T-helper 2 cell treated with Interferon-gamma antibody and Interleukin-4, amounts not matched to agents 100 ng/mL and 5 ng/mL, for 36 hours (primary cell): ENCODE measurements around the gene PTPRN2. TPM values are rescaled to one million over a fixed set of nuclear protein-coding genes. Genes with fewer than 3 reads are reported as not detected.

Experiments
- intact Hi-C: fragments of 100-400 bp; cut with micrococcal nuclease; formaldehyde crosslinking; loops from one replicate; pipeline ENCODE4 v1.15.1; 2023
- total RNA-seq: library from RNA; stranded (reverse); gene quantifications from 2 replicates; pipeline ENCODE4 v1.2.3, GENCODE V29; 2022

The PTPRN2 gene
- total RNA-seq, 1 donor from 2014 or later: 5.1 TPM

DNA sequence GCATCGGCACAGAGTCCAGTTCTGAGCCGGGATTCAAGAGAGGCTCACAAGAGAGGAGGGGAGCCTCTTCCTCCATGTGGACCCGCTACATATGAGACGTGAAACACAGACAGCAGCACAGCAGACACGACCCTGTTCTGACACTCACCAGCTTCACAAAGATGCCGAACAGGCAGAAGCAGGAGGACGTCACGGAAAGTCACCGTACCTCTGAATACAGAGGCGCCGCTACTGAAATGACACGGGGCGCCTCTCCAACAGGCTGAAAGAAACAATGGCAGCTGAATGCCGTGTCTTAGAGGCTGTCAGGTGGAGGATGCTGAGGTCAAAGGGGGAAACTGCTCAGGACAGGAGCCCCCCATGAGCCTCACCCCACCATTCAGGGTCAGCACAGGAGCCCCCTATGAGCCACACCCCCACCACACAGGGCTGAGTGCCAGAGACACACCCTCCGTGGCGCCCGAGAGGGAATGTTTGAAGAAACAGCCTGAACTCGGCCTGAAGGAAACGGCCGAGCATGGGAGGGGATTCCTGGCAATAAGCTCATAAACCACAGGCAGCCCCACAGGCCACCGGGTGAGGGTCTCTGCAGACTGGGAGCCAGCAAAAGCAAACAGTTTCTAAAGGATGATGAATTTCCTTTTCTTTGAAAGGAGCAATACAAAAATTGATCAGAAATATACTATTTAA is 510.3 kb downstream of the PTPRN2 start:
- intact Hi-C loops: no loop called here

DNA sequence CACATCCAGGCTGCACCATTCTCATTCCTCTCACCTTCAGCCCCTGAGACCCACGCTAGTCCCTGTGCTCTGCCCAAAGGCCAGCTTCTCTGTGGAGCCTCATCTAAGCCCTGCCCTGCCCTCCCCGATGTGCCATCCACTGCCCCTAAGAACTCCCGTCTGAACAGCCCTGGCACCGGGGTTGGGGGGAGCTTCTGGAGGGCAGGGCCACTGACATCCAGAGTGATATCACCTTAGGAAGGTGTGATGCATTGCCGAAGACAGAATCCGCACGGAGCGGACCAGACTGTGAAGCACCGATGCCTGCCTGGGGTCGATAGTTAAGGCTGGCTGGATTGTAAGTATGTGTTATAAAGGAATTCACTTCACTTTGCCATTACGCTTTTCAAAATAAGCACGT is 511.0 kb downstream of the PTPRN2 start:
- intact Hi-C loops: no loop called here

DNA sequence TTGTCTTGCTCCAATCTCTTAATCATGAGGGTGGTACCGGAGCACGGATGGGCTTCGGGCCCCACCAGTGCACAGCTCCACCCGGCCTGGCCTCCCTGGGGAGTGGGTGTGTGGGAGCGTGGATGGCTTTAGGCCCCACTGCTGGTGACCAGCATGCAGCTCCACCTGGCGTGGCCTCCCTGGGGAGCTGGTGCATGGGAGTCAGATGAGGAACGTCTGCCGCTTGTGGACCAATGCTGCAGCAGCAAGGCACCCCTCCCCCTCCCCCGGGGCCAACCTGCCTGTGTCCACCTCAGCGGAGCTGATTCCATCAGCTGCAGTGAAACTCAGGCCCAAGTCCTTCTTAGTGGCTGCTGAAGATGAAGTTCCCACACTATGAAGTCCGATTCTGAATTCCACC is 511.4 kb downstream of the PTPRN2 start:
- intact Hi-C loops: no loop called here

GRCh38 chr7:158075633-158076001 is 512.0 kb downstream of the PTPRN2 start:
- intact Hi-C loops: no loop called here

- intact Hi-C loops: no loop called here
Observed at GRCh38 chr7:158074896-158075632, 512.6 kb downstream of the PTPRN2 start.

GRCh38 chr7:158073845-158074840 is 513.5 kb downstream of the PTPRN2 start:
- intact Hi-C loops: no loop called here

DNA sequence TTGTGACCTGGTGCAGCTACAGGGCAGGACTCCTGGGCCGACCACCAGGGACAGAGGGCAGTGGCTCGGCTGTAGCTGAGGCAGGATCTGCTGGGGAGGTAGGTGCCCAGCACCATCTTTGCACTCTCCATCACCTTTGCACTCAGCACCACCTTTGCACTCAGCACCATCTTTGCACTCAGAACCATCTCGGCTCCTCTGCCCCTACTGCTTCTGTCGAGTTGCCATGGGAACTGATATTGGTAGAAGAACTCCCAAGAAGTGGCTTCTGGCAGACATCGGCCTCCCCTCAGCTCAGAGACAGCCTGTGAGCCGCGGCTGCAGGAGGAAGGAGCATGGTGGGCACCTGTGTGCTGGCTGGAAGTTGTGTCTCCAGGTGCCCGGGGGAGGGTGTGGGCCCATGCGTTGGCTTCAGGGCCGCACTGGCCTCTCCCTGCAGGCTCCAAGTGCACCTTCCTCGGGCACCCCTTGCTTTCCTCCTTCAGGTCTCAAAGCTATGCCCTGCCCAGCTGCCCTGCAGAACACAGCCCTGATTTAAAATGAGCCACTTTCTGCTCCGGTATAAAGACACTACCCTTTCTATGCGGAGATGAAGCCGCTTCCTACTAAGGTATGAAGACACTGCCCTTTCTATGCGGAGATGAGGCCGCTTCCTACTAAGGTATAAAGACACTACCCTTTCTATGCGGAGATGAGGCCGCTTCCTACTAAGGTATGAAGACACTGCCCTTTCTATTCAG is 514.5 kb downstream of the PTPRN2 start:
- intact Hi-C loops: no loop called here

- intact Hi-C loops: no loop called here
Observed at GRCh38 chr7:158070222-158070920, 517.3 kb downstream of the PTPRN2 start.

DNA sequence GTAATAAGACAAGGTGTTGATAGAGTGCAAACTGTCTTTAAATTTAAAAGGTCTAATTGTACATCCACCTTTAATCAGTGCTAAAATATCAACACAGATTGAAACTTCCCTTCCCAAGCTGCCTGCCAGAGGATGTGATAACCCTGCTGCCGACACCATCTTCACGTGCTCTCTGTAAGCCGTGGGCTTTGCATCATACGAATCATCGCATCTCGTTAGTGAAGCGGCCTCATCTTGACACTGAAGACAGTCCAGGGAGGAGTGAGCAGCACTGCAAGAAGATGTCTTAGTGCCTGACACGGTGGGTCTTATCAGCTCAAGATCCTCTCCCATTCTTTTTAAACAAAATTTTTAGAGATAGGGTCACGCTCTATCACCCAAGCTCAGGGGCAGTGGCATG is 518.8 kb downstream of the PTPRN2 start:
- intact Hi-C loops: no loop called here

- intact Hi-C loops: no loop called here
Observed at GRCh38 chr7:158067931-158068482, 519.6 kb downstream of the PTPRN2 start.

DNA sequence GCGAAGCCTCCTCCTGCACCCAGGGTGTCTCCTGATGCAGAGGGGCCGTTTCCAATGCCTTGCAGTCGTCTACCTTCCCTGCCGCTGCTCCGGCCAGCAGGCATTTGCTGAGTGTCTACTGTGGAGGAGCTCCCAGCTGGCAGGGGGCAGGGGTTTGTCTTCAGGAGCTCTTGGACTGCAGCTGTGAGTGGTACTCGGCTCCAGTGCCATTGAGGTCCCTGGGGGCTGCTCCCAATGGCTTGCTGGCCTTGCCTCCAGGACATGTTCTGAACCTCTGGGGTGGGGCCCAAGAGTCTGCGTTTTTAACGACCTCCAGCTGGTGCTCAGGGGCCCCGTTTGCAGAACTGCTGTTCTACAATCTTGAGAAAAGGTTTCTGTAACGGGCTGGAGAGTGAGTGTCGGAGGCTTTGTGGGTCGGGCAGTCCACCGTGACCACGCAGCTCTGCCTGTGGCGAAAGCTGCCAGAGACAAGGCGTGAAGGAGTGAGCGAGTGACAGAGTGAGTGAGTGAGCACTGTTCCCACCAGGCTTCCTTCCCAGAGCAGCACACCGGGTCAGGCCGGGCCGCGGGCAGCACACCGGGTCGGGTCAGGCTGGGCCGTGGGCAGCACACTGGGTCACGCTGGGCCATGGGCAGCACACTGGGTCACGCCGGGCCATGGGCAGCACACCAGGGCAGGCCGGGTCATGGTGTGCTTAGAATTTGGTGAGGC is 520.2 kb downstream of the PTPRN2 start:
- intact Hi-C loops: no loop called here

GRCh38 chr7:158066085-158066484 is 521.5 kb downstream of the PTPRN2 start:
- intact Hi-C loops: no loop called here

- intact Hi-C loops: no loop called here
Observed at GRCh38 chr7:158065340-158065739, 522.3 kb downstream of the PTPRN2 start.

- intact Hi-C loops: no loop called here
Observed at GRCh38 chr7:158064631-158065030, 523.0 kb downstream of the PTPRN2 start.

DNA sequence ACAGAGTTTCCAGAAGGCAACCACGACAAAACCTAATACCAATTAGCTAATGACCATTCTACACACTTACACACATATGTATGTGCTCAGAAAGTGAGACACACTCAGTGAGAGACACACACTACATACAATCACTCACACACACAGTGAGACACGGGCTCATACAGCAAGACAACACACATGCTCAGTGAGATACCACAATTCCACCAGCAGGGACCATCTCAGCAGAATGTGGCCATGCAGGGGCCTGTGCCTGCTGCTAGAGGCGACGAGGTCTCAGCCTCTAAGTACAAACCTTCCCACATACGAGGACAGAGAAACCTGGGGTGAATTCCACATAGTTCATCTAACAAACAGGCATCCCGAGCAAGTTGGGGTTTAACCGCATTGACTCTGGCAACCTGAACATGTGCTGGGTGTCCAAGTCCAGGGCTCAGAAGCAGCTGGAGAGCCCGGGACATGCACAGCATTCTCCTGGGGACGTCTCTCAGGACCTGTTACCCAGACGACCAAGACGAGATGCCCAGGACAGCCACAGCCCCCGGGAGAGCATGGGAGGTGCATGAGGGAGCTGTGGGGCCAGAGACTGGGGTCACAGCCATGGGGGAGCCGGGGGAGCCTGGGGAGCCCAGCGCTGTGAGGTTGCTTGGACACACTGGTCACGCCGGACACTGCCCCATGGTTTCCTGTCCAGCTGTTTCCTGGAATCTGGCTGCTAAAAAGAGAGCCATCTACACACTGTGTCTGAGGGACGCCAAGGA is 523.6 kb downstream of the PTPRN2 start:
- intact Hi-C loops: no loop called here

- intact Hi-C loops: no loop called here
Observed at GRCh38 chr7:158062661-158063060, 525.0 kb downstream of the PTPRN2 start.

- intact Hi-C loops: no loop called here
Observed at GRCh38 chr7:158061884-158062656, 525.6 kb downstream of the PTPRN2 start.

- intact Hi-C loops: no loop called here
Observed at GRCh38 chr7:158061026-158061630, 526.5 kb downstream of the PTPRN2 start.
